HEK293 (cell line): ENCODE data around the gene DOCK3.

Source experiments
- CTCF ChIA-PET: fragments of 350-600 bp; formaldehyde crosslinking; extraction: SDS; loops from one replicate; lab custom pipeline; 2021; ENCODE audit warnings: antibody characterized with exemption; lab: Yijun Ruan, JAX
- POLR2A ChIA-PET: fragments of 300-600 bp; formaldehyde crosslinking; extraction: SDS; loops from one replicate; lab custom pipeline; 2020; ENCODE audit warnings: antibody characterized with exemption, inconsistent platforms; lab: Yijun Ruan, JAX
- H3K27ac ChIP-seq: fragments of 200-500 bp; sonication (Bioruptor generic); 2 replicates; pipeline ENCODE4 v1.5.1; 2014; ENCODE audit warnings: low read depth, low read length, control low read depth, inconsistent platforms; ENCODE audit errors: extremely low read depth
- H3K36me3 ChIP-seq, 2 experiments: fragments of 200-500 bp in 1 of 2; sonication (Bioruptor generic) in 1 of 2; 1 replicate in 1 of 2; 2 replicates in 1 of 2; pipeline ENCODE4 v1.5.1; 2014 to 2017; ENCODE audit warnings: inconsistent platforms in 2 of 2, low read length in 2 of 2; ENCODE audit not compliant: control insufficient read depth in 2 of 2, insufficient read depth in 1 of 2
- H3K4me1 ChIP-seq: fragments of 200-500 bp; sonication (Bioruptor generic); 2 replicates; pipeline ENCODE4 v1.5.1; 2014; ENCODE audit warnings: mild to moderate bottlenecking, low read length, inconsistent platforms; ENCODE audit not compliant: control insufficient read depth, insufficient read depth
- H3K4me3 ChIP-seq: 2 replicates; pipeline ENCODE4 v1.5.1; 2011; ENCODE audit warnings: low read depth, mild to moderate bottlenecking, control low read depth, low read length, moderate library complexity
- H3K9me3 ChIP-seq: fragments of 200-500 bp; sonication (Bioruptor generic); 2 replicates; pipeline ENCODE4 v1.5.1; 2014; ENCODE audit warnings: low read depth, low read length, inconsistent platforms; ENCODE audit not compliant: control insufficient read depth, insufficient read depth
- CTCF ChIP-seq: fragments of 450-650 bp; formaldehyde crosslinking; IDR thresholded peaks from 2 replicates; pipeline ENCODE4 v1.5.1; 2016; ENCODE audit warnings: missing biosample characterization, missing genetic modification characterization
- ELK4 ChIP-seq: IDR thresholded peaks from 2 replicates; pipeline ENCODE4 v1.6.1; 2011; ENCODE audit warnings: mild to moderate bottlenecking, low read depth, low read length, borderline replicate concordance
- OVOL3 ChIP-seq: fragments of 450-650 bp; formaldehyde crosslinking; IDR thresholded peaks from 2 replicates; pipeline ENCODE4 v1.5.1; 2016; ENCODE audit warnings: missing biosample characterization, missing genetic modification characterization
- TCF7L2 ChIP-seq: IDR thresholded peaks from 2 replicates; pipeline ENCODE4 v1.6.1; 2011; ENCODE audit warnings: low read depth, mild to moderate bottlenecking, inconsistent platforms, low read length, moderate library complexity, borderline replicate concordance
- ZBTB26 ChIP-seq: fragments of 450-650 bp; formaldehyde crosslinking; optimal IDR thresholded peaks from 2 replicates; pipeline ENCODE3; 2016; ENCODE audit warnings: missing biosample characterization, mild to moderate bottlenecking, missing genetic modification characterization
- ZBTB44 ChIP-seq: fragments of 450-650 bp; IDR thresholded peaks from 2 replicates; pipeline ENCODE4 v1.5.1; 2018; ENCODE audit warnings: missing biosample characterization, mild to moderate bottlenecking, missing genetic modification characterization
- ZNF114 ChIP-seq: fragments of 450-650 bp; formaldehyde crosslinking; IDR thresholded peaks from 2 replicates; pipeline ENCODE4 v1.5.0; 2017; ENCODE audit warnings: missing biosample characterization, missing genetic modification characterization
- ZNF140 ChIP-seq: fragments of 450-650 bp; formaldehyde crosslinking; IDR thresholded peaks from 2 replicates; pipeline ENCODE4 v1.5.1; 2016; ENCODE audit warnings: missing biosample characterization, missing genetic modification characterization
- ZNF19 ChIP-seq: fragments of 450-650 bp; formaldehyde crosslinking; IDR thresholded peaks from 2 replicates; pipeline ENCODE4; 2016; ENCODE audit warnings: missing biosample characterization, missing genetic modification characterization, low read depth
- ZNF211 ChIP-seq: fragments of 450-650 bp; formaldehyde crosslinking; IDR thresholded peaks from 2 replicates; pipeline ENCODE4 v1.5.1; 2016; ENCODE audit warnings: low read depth, missing biosample characterization, missing genetic modification characterization
- ZNF223 ChIP-seq: fragments of 450-650 bp; formaldehyde crosslinking; IDR thresholded peaks from 2 replicates; pipeline ENCODE4 v1.5.1; 2016; ENCODE audit warnings: missing biosample characterization, missing genetic modification characterization
- ZNF280C ChIP-seq: fragments of 450-650 bp; formaldehyde crosslinking; IDR thresholded peaks from 2 replicates; pipeline ENCODE4 v1.5.1; 2016; ENCODE audit warnings: missing biosample characterization, missing genetic modification characterization
- ZNF366 ChIP-seq: fragments of 450-650 bp; formaldehyde crosslinking; conservative IDR thresholded peaks from 2 replicates; pipeline ENCODE4 v1.5.1; 2016; ENCODE audit warnings: missing biosample characterization, missing genetic modification characterization
- ZNF510 ChIP-seq: fragments of 450-650 bp; formaldehyde crosslinking; IDR thresholded peaks from 2 replicates; pipeline ENCODE4 v1.5.1; 2018; ENCODE audit warnings: mild to moderate bottlenecking, missing genetic modification characterization, missing biosample characterization; ENCODE audit not compliant: insufficient replicate concordance
- ZNF518A ChIP-seq: fragments of 450-650 bp; formaldehyde crosslinking; conservative IDR thresholded peaks from 2 replicates; pipeline ENCODE4 v1.5.1; 2016; ENCODE audit warnings: low read depth, missing biosample characterization, missing genetic modification characterization
- ZNF521 ChIP-seq: fragments of 450-650 bp; formaldehyde crosslinking; IDR thresholded peaks from 2 replicates; pipeline ENCODE4 v1.5.1; 2017; ENCODE audit warnings: missing biosample characterization, mild to moderate bottlenecking, missing genetic modification characterization
- ZNF529 ChIP-seq: fragments of 450-650 bp; formaldehyde crosslinking; IDR thresholded peaks from 2 replicates; pipeline ENCODE4 v1.5.1; 2017; ENCODE audit warnings: missing genetic modification characterization, missing biosample characterization; ENCODE audit not compliant: insufficient replicate concordance
- ZNF664 ChIP-seq: fragments of 450-650 bp; formaldehyde crosslinking; IDR thresholded peaks from 2 replicates; pipeline ENCODE4 v1.5.1; 2016; ENCODE audit warnings: missing biosample characterization, missing genetic modification characterization
- ZNF747 ChIP-seq: fragments of 450-650 bp; formaldehyde crosslinking; IDR thresholded peaks from 2 replicates; pipeline ENCODE4 v1.5.1; 2016; ENCODE audit warnings: missing biosample characterization, missing genetic modification characterization

DOCK3 gene

GRCh38 chr3:51269466-51269865, 594.7 kb downstream of the DOCK3 start:
- H3K27ac ChIP-seq = no peak overlapping the region
- CTCF ChIA-PET = interaction anchor here (0.8 kb wide), 1 partner anchor 166 kb away, joined by 3 read pairs; no protein-coding TSS in a partner anchor

More at GRCh38 chr3:51269466-51269865, 594.7 kb downstream of the DOCK3 start:
- no peaks in the 10 kb centered on the region for H3K9me3 ChIP-seq
- peaks cover 0 to 11% of the 10 kb centered on the region in 2 experiments; a peak in 1 of 3 replicates for H3K36me3 ChIP-seq
- no peak overlapping the region for H3K4me3 ChIP-seq
- H3K4me1 ChIP-seq = no peaks in the 10 kb centered on the region
- POLR2A ChIA-PET = no interaction called here
- TF ChIP-seq ZNF114 (tag by site-specific recombination) (no peak), ZNF521 (tag by site-specific recombination) (no peak), ZNF223 (no peak), ZNF747 (tag by site-specific recombination) (no peak), ZBTB44 (tag by site-specific recombination) (no peak), OVOL3 (no peak), ZNF664 (tag by site-specific recombination) (no peak), TCF7L2 (no peak), ZNF140 (tag by site-specific recombination) (no peak), CTCF (no peak), ZNF518A (no peak), ELK4 (no peak), ZNF211 (tag by site-specific recombination) (no peak), ZNF510 (tag by site-specific recombination) (no peak), ZNF280C (tag by site-specific recombination) (no peak), ZNF19 (tag by site-specific recombination) (no peak), ZNF529 (tag by site-specific recombination) (no peak), ZNF366 (no peak), ZBTB26 (tag by site-specific recombination) (no peak)
- TF ChIP-seq, all 188 proteins: peak for 0
